Measurements from ENCODE around the gene TFF1.

TFF1 gene

DNA sequence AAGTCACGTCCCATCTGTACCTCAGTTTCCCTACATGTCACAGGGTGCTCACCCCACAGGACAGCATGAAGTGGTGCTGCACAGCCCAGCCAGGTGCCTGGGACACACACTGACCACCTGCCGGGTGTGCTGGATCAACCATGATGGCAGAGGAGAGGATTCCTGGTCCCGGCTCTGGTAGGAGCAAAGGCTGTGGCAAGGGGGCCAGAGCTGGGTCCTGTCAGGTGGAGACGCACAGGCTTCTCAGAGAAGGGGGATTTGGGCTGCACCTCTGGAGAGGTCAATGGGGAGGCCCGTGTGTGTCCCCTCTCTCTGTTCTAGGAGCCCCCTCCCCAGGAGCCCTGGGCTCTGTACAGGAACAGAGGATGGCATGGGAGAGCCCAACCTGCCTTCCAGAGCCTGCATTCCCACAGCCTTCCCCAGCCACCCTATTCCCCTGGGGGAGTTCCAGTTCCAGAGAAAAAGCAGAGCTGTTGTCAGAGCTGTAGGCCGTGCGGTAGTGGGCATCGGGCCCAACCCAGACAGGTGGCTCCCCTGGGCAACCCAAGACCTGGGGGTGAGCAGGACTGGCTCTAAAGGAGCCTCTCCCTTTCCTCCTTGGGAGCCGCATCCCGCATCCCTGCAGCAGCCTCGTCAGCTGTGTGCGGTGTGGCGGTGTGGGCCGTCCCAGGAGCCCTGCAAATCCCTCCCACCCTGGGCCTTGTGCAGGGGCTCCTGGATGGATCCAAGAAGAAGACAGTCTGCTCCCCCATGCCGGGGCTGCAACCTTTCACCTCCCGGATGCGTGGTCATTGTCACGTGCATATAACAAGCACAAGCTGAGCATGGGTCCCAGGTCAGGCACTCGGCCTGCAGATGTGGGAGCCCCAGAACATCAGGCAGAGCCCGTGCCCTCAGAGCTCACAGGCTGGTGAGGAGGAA is 48.2 kb downstream of the TFF1 start:
- no peak for DNase-seq (ENCODE audit: low spot score)

DNA sequence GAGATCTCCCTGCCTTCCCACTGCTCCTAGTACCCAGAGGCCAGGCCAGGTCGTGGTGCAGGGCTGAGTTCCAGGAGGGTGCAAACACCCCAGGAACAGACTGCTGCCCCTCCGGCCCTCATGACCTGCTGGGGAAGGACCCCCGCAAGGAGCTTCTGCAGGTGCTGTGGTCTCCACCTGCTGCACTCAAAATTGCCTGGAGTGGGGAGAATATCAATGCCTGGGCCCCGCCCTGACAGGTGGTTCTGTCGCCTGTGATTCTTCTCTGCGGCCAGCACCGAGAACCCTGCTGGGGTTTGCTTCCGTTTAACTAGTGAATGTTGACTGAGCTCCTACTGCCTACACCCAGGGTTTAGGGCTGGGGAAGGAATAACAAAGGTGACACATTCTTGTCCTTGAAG is 49.0 kb downstream of the TFF1 start:
- DNase-seq (ENCODE audit: low spot score), result no peak

- DNase-seq (ENCODE audit: low spot score), result no peak
Measured at GRCh38 chr21:42316891-42317290, 49.4 kb downstream of the TFF1 start.

GRCh38 chr21:42315296-42315891 is 50.9 kb downstream of the TFF1 start, which contains the start of gene TFF3:
TFF3 (minus strand) TSS chr21:42315409; CDS start chr21:42315374, 35 bp downstream.
- no peak for DNase-seq (ENCODE audit: low spot score)

- DNase-seq (ENCODE audit: low spot score), result no peak
Measured at GRCh38 chr21:42314616-42315295, 51.6 kb downstream of the TFF1 start.

GRCh38 chr21:42313501-42313969 is 52.8 kb downstream of the TFF1 start:
- DNase-seq (ENCODE audit: low spot score), result no peak

GRCh38 chr21:42312626-42313104 is 53.7 kb downstream of the TFF1 start:
- no peak for DNase-seq (ENCODE audit: low spot score)
